SKM-1 treated with dmso at 0.1 percent for 144 hours (cell line): Measurements from ENCODE around the gene CLNS1A.
A peak's percentile ranks its signal among the peaks of the same experiment; 100 is the strongest.

Experiments used
- DNase-seq: peaks from one replicate; lab custom pipeline; 2025; ENCODE audit not compliant: unreplicated experiment; lab: John Stamatoyannopoulos, UW

CLNS1A gene, protein sequence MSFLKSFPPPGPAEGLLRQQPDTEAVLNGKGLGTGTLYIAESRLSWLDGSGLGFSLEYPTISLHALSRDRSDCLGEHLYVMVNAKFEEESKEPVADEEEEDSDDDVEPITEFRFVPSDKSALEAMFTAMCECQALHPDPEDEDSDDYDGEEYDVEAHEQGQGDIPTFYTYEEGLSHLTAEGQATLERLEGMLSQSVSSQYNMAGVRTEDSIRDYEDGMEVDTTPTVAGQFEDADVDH

DNA sequence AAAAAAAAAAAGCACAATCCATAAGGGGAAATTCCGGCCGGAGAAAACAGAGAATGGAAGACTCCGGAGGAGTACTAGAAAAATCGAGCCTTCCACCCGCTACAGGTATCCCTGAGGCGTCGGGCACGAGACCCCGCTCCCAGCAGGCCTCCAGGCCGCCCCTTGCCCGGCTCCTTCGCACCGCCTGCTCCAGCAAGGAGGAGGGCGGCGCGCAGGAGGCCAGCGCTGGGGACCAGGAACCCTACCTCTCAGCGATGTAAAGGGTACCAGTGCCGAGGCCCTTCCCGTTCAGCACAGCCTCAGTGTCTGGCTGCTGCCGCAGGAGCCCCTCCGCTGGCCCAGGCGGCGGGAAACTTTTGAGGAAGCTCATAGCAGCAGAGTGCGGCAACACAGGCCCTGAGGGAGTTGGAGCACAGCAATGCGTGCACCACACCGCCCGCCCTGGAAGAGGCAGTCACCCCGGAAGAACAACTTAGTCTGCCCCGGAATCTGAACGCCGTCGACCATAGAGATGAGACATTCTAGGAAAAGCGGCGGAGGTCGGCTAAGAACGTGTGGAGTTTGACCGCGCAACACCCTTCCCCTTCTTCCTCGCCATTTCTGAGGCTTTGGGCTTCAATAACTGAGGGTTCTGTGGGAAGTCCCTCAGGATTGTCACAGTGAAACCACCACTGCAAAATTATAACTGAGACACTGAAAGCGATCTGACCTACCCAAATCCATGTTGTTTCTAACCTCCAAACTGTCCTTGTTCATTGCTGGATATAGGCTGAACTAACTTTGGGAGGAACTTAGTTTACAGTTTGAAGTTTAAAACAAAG, at the start of gene CLNS1A:
TSS of gene CLNS1A (minus strand) at position 450 of the 821 bp plus-strand sequence. CDS start at position 370, 80 bp downstream.
- peak; percentile 96 for DNase-seq

GRCh38 chr11:77687088-77687487, 49.5 kb upstream of the CLNS1A start:
- no peak for DNase-seq

- DNase-seq = no peak
Observed at GRCh38 chr11:77677138-77677537, 39.5 kb upstream of the CLNS1A start.

GRCh38 chr11:77672264-77672663, 34.7 kb upstream of the CLNS1A start:
- no peak for DNase-seq

GRCh38 chr11:77669848-77670511, 32.4 kb upstream of the CLNS1A start:
- no peak for DNase-seq

DNA sequence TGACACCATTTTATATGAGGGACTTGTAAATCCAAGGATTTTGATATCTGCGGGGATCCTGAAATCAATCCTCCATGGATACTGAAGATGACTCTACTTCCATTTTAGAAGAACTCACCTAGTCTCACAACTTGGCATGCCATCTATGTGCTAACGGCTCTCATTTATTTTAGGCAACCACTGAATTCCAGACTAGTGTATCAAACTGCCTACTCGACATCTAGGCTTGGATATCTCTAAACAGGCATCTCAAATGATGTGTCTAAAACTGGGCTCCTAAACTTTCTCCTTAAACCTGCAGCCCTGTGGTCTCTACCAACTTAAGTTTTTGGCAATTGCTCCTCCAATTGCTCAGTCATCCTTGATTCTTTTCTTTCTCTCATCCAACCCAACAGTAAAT, 31.2 kb upstream of the CLNS1A start:
- no peak for DNase-seq

- no peak for DNase-seq
Observed at GRCh38 chr11:77665240-77665965, 27.8 kb upstream of the CLNS1A start.

DNA sequence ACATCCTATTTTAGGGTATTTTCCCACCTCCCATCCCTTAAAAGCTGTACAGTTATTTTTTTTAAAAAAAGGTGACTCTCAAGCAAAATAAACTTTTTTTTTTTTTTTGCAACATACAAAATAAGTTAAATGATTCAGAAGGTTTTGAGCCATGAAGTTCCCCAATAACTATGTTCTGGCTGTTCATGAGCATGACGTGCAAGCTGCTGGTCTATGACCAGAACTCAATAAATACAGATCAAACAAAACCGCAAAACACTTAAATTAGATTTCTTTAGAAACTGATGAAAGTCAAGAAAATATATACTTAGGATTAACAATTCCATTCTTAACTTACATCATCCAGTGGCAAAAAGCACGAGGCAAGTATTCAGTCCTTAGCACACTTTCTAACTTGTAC, 24.1 kb upstream of the CLNS1A start:
- DNase-seq = no peak

- DNase-seq = peak; percentile 33
Observed at GRCh38 chr11:77660947-77661346, 23.4 kb upstream of the CLNS1A start.

DNA sequence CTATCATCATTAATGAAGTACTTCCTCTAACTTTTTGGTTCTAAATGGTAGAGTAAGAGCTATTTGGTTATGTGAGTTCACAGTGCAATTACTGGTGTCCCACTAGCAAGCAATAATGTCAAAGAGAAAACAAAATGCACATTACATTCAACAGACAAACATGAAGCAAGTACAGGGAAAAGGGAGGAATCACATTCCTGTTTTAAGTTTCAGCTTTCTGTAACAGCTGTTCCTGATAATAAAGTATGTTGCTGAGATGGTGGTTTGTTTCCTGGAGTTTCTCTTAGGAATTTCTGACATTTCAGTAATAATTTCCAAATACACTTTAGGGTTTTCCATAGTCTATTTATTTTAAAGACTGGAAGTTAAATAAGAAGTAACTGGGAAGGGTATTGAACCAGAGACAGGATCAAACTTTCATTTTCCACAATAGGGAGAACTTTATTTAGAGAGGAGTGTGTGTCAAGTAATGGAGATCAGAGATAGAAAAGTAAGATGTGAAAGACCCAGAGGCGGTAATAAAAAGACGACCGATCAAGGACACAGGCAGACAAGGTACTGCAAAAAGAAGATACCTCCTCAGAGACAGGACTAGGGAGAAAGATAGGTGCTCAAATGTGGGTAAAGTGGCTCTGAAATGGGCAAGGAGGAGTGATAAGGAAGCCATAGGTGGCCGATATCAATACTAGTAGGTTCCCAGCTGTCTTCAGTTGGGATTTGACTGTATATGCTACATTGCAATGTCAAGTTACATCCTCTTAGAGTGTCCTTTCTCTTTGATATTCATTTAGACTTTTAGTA, 20.8 kb upstream of the CLNS1A start:
- no peak for DNase-seq

- DNase-seq = no peak
Observed at GRCh38 chr11:77656362-77656761, 18.8 kb upstream of the CLNS1A start.

GRCh38 chr11:77654770-77655434, 17.3 kb upstream of the CLNS1A start:
- no peak for DNase-seq

DNA sequence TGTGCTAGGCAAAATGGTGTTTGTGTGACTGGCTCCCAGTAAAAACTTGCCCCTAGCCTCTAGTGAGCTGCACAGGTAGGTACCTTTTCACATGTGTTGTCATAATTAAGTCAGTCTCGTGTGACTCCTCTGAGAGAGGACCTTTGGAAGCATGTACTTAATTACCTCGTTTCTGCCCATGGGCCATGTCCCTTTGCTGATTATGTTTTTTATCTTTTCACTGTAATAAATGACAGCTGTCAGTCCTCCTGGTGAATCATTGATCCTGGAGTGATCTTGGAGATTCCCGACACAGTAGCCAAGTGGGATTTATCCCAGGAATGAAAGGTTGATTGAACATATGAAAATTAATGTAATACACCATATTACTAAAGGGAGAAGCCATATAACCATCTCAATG, 12.5 kb upstream of the CLNS1A start:
- DNase-seq = no peak

DNA sequence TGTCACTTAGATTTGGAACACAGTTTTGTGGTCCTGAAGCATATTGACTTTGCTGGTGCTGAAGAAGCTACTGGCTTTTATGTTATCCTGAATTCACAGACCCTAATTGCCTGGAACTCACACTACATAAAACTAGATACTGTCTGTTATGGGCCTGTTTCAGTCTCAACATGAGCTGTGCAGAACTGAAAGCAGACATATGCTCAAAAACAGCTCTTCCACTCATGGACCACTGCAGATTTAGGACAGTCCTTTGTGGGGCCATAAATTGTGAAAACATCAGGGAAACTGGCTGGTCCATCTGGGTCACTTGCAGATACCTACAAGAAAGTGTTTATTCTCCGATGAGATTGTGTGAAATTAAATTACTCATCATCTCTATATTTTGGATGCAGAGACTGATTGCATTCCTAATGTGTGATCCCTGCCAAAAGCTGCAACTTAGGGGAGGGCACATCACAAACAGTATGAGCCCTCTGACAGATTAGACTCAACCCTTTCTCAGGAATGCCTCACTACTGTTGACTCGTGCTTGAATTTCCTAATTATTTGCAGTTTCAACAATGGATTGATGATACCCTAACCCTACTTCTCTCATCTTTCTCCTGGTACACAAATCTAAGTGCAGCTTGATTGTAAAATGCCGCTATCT, 10.2 kb upstream of the CLNS1A start:
- DNase-seq = no peak

GRCh38 chr11:77644887-77645286, 7.3 kb upstream of the CLNS1A start:
- no peak for DNase-seq

DNA sequence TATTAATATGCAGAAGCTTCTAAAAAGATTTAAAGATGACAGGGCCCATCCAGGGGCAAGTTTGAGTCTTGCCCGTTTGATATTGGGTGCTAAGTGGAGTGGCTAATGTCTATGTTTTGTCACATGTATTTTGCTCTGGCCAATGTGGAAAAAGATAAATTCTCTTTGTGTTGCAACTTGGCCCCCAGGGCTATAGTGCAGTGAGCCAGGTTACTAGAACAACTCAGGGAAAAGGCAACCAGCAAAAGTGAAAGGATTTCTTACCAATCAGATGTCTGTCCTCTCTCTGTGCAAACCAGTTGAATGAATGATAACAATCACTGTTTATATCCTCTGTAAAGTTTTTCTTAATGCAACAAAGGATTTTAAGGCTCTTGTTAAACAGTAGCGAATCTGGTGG, 4.6 kb upstream of the CLNS1A start:
- no peak for DNase-seq

- DNase-seq = peak; percentile 13
Observed at GRCh38 chr11:77636731-77637344, 756 bp downstream of the CLNS1A start.

DNA sequence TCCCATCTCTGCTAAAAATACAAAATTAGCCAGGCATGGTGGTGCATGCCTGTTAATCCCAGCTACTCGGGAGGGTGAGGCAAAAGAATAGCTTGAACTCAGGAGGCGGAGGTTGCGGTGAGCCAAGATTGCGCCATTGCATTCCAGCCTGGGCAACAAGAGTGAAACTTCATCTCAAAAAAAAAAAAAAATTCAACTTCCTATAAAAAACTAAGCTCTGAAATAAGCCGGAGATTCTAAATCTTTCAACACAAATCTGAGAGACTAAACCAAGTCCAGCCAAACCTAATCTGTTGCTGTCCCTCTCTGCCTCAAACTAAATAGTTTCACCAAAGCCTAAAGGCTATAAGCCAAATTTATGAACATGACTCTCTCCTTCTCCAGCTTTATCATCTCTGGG, 3.7 kb downstream of the CLNS1A start:
- peak; percentile 59 for DNase-seq

- no peak for DNase-seq
Observed at GRCh38 chr11:77630157-77630710, 7.4 kb downstream of the CLNS1A start.
